HG03039 (cell line): Measurements from ENCODE around the gene C1GALT1.
"Not testable (repeated sequence)": the region's sequence is repeated elsewhere in the genome, so short reads cannot be mapped to it uniquely, and the experiment has no call there.

Source experiments
- ATAC-seq: cut with Tn5 transposase; IDR thresholded peaks from one replicate; pipeline ENCODE4 v1.9.1; 2021; ENCODE audit warnings: mild to moderate bottlenecking, moderate library complexity; ENCODE audit not compliant: unreplicated experiment

The C1GALT1 gene

GRCh38 chr7:7166318-7166717 is 16.0 kb upstream of the C1GALT1 start:
- ATAC-seq: no peak

DNA sequence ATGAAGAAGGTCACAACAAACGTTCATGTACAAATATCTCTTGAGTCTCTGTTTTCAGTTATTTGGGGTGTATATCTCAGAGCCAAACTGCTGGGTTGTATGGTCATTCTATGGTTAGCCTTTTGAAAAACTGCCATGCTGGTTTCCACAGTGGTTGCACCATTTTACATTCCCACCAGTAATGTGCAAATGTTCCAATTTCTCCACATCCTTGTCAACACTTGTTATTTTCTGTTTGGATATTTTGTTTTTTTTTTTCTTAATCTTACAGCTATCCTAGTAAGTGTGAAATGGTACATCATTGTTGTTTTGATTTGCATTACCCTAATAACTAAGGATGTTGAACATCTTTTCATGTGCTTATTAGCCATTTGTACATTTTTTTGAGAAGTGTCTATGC is 13.0 kb upstream of the C1GALT1 start:
- no peak for ATAC-seq

- ATAC-seq: no peak
Measured at GRCh38 chr7:7173956-7174632, 8.2 kb upstream of the C1GALT1 start.

- no peak for ATAC-seq
Measured at GRCh38 chr7:7175075-7175695, 7.2 kb upstream of the C1GALT1 start.

DNA sequence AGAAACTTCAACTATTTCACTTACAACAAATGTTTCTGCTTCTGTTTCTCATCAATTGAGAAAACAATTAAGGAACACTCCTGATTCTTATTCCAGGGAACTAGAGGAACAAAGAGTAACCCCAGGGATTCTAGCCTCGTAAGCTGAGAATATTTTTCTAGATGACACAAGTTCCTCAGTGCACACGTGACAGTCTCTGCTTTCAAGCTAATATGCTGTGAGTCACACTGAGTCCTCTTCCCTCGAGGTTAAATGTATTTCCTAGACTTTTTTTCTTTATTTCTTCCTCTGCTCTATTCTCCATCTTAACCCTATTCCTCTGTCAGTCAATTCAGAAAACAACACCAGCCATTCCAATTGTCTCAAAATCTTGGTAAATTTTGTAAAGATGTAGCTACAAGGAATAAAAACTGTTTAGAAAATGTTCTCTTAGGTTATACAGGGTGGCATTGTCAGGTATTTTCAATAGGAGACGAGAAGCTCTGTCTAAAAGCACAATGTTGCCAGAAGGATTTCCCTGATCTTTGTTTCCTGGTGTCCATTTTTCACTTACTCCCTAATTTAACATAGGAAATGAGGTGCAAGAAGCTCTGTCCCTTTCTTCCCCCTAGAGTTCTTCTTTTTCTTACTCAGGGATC is 5.8 kb upstream of the C1GALT1 start:
- no peak for ATAC-seq

DNA sequence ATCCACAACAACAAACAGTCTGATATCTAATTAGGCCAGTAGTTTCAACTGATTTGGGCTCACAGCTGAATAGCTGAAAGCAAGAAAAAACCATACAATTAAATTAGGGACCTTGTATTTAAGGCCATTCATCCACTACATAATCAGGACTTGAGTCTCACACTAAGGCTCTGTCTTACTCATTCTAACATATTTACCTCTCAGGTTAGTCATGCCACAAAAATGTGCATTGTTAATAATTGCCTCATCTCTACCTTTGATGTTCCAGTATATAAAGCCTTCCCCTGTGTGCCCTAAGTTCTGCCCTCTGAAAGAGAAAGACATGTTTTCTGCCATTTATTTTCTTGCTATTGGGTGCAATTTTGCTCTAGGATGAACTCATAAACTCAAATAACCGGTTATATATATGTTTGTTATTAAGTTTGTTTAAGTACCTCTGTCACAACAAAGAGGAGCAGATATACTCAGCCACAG is 5.3 kb upstream of the C1GALT1 start:
- ATAC-seq: no peak

GRCh38 chr7:7178081-7178480 is 4.3 kb upstream of the C1GALT1 start:
- ATAC-seq: no peak

GRCh38 chr7:7178906-7179305 is 3.4 kb upstream of the C1GALT1 start:
- no peak for ATAC-seq

DNA sequence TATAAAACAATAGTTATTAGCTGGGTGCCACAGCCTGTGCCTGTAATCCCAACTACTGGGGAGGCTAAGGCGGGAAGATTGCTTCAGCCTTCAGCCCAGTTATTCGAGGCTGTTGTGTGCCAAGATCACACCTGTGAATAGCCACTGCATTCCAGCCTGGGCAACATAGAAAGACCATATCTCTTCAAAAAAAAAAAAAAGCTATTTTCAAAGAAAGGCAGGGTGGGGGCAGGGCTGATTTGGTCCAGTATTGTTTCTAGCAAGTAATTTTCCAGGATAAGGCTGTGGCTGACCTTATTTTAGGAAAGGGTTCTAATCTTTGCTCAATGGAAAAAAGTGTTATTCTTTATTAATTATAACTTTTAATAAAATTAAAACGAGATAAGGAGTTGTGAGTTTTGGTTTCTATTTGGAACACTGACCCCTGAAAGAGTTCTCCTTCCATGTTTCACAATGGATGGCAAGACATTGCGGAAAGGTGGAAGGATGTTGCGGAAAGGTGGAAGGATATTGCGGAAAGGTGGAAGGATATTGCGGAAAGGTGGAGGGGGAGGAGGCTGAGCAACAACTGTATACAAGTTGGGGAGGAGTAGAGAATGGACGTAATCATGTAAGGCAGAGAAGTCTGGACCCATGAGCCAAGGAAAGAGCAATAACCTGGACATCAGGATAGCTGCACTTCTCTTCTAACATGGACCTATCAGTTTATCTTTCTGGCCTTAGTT is 1.5 kb upstream of the C1GALT1 start:
- no peak for ATAC-seq

DNA sequence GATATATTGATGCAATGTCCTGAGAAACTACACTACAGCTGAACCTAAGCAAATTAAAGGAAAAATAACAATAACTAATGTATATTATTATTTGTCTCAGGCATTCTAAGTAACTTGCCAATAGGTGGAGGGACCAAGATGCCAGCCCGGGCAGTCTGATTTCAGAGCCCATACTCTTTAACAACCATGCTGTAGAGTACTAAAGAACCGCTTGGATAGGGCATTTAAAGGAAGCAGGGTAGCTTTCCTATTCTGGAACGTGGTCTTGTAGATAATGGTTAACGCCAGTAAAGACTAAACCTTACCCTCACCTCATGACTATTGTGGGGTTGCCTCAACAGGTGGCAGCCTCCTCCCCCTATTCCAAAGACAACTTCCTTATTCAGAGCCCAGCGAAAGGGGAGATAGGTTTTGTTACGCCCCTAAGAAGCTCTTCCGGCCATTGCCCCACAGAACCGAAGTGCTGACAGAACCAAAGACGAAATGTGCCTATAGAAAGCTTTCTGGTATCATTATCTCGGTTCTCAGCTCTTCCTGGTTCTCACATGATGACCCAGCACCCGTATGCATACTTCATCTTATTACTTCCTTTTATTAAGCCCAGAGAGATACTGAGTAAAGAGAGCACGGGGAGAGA is 707 bp upstream of the C1GALT1 start:
- ATAC-seq: peak; percentile 27

DNA sequence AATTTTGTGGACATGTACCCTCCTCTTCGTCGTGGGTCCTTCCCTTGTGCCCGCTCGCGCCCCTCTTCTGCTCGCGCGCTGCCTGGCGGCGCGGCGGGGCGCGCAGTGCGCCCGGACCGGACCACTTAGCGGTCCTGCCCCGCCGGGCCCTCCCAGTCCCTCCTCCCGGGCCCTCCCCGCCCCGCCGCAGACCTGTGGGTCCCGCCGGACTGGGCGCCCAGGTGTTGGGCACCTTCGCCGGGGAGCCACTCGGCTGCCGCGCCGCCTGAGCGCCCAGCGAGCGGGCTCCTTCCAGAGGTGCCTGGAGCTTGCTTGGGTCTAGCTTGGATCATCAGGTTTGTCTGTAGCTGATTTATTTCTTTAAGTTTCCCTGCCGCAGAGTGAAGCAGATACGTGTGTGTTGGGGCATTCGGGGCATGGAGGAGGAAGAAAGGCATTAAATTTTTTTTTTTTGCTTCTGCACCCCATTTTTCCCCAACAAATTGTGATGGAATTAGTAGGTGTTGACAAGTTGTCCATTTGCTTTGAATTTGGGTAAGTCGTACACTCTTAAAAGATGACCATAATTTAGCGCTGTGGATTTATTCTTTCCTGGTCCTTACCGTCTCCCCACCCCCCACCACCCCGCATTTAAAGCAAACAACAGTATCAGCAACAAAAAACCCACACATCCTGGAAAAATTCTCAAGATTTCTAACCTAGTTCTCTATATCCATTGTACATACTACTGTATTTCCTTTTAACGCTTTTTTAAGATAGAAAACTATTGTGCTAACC is 905 bp downstream of the C1GALT1 start:
- ATAC-seq: peak; percentile 31

GRCh38 chr7:7183838-7184463 is 1.6 kb downstream of the C1GALT1 start:
- ATAC-seq: no peak

- ATAC-seq: no peak
Measured at GRCh38 chr7:7185371-7185989, 3.1 kb downstream of the C1GALT1 start.

- no peak for ATAC-seq
Measured at GRCh38 chr7:7188091-7188490, 5.7 kb downstream of the C1GALT1 start.

DNA sequence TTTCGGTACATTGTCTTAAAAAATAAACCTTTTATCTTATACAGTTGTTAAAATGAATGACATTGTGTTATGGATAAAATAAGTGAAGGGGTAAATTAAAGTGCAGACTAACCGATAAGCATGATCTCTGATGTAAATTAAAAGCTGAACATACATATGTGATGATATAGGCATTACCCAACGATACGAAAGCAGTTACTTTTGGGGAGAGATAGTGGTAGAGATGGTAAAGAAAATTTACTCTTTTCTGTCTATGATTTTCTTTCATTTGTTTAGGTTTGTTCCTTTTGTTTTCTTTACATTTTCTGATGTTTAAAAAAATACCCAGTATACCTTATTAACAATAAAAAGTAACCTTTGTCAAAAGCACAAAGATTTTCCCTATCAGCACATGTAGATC is 6.4 kb downstream of the C1GALT1 start:
- ATAC-seq: no peak

- ATAC-seq: no peak
Measured at GRCh38 chr7:7190142-7190541, 7.8 kb downstream of the C1GALT1 start.

DNA sequence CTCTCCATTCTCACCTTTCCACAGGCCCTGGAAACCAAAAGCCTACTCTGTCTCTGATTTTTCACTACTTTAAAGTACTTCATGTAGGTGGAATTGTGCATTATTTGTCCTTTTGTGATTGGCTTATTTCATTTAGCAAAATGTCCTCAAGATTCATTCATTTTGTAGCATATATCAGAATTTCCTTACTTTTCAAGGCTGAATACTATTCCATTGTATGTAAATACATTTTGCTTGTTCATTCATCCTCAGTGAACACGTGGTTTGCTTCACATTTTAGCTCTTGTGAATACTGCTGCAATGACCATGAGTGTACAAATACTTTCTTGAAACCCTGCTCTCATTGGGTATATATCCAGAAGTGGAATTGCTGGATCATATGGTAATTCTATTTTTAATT is 8.8 kb downstream of the C1GALT1 start:
- no peak for ATAC-seq

DNA sequence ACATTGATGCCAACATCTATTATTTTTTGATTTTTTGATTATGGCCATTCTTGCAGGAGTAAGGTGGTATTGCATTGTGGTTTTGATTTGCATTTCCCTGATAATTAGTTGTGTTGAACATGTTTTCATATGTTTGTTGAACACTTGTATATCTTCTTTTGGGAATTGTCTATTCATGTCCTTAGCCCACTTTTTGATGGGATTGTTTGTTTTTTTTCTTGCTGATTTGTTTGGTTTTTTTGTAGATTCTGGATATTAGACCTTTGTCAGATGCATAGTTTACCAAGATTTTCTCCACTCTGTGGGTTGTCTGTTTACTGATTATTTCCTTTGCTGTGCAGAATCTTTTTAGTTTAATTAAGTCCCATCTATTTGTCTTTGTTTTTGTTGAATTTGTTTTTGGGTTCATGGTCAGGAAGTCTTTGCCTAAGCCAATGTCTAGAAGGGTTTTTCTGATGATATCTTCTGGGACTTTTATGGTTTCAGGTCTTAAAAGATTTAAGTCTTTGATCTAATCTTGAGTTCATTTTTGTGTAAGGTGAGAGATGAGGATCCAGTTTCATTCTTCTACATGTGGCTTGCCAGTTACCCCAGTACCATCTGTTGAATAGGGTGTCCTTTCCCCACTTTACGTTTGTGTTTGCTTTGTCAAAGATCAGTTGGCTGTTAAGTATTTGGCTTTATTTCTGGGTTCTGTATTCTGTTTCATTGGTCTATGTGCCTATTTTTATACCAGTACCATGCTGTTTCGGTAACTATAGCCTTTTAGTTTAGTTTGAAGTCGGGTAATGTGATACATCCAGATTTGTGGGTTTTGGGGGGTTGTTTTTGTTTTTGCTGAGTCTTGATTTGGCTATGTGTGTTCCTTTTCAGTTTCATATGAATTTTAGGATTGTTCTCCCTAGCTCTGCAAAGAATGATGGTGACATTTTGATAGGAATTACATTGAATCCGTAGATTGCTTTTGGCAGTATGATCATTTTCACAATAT is 10.7 kb downstream of the C1GALT1 start:
- not testable (repeated sequence) for ATAC-seq
